Caki2 (cell line): ENCODE data around the gene ADD2. TPM values are rescaled to one million over a fixed set of nuclear protein-coding genes. Genes with fewer than 3 reads are reported as not detected.
"Not testable (repeated sequence)": the region's sequence is repeated elsewhere in the genome, so short reads cannot be mapped to it uniquely, and the experiment has no call there.

Experiments
- DNase-seq: peaks from one replicate; pipeline ENCODE4 v3.0.0-alpha.2; 2015; ENCODE audit warnings: low read depth
- in situ Hi-C: cut with HindIII; loops from 2 replicates; pipeline ENCODE4 v1.10.0; 2016; ENCODE audit warnings: low sequenced_read_pairs, low pct_unique_long_range_greater_than_20kb, mixed read lengths
- total RNA-seq: library from RNA; depleted of rRNA; stranded (reverse); fragments of >200 nt; shearing (Covaris generic); gene quantifications from 2 replicates; pipeline ENCODE4 v1.2.3, GENCODE V29; 2014; ENCODE audit warnings: low replicate concordance

ADD2 gene
- total RNA-seq, 1 experiment from 2014 or later, result 3.8 TPM

GRCh38 chr2:70668432-70668831 is 99.6 kb downstream of the ADD2 start:
- in situ Hi-C loops, result no loop called here
- DNase-seq, result no peak

DNA sequence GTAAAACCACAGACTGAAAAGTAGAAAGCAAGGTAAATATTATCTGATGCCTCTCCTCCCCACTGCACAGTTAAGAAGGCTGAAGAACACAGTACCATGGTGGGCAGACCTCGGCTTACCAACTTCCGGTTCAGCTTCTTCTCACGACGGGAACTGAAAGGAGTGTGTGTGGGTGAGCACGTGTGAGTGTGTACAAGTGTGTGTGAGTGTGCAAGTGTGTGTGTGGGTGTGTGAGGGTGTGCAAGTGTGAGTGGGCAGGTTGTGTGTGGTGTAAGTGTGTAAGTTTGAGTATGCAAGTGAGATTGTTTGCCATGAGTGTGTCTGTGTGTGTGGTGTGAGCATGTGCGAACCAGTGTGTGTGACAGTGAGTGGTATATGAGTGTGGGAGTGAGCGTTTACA is 103.5 kb downstream of the ADD2 start:
- in situ Hi-C loops, result no loop called here
- no peak for DNase-seq

GRCh38 chr2:70663411-70663810 is 104.6 kb downstream of the ADD2 start:
- DNase-seq, result no peak
- in situ Hi-C loops, result no loop called here

GRCh38 chr2:70659551-70659950 is 108.4 kb downstream of the ADD2 start:
- no peak for DNase-seq
- in situ Hi-C loops, result no loop called here

GRCh38 chr2:70658476-70658875 is 109.5 kb downstream of the ADD2 start:
- in situ Hi-C loops, result no loop called here
- DNase-seq, result no peak

- in situ Hi-C loops, result no loop called here
- DNase-seq, result no peak
These were observed 110.8 kb downstream of the ADD2 start for GRCh38 chr2:70657246-70657645.

DNA sequence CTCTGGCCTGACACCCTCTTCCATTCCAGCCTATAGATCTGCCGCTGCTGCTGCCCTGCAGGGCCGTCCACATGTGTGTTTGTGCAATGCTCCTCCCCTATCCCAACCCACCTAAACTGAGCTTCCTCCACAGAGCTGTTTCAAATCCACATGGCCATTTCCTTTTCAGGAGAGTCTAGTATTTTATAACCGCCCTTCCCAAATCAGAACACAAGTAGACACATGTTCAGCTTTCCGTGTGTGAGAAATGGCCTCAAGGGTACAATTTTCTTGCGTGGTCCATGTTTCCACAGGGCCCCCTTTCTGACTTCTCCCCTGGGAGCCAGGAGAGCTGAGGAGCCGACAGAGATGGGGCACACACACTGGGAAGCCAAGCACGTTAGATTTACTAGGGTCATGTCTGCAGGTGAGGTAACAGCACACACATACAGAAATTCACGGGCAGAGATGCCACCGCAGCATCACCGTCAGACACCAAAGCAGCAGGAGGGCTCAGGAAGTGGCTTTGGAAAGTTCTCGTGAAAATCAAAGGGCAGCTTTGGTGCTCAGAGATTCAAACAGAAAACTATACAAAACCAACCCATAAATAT is 111.5 kb downstream of the ADD2 start:
- no peak for DNase-seq
- in situ Hi-C loops, result no loop called here

- in situ Hi-C loops, result no loop called here
- no peak for DNase-seq
These were observed 112.2 kb downstream of the ADD2 start for GRCh38 chr2:70655786-70656185.

- DNase-seq, in situ Hi-C loops: not testable (repeated sequence)
These were observed 112.8 kb downstream of the ADD2 start for GRCh38 chr2:70655211-70655610.

DNA sequence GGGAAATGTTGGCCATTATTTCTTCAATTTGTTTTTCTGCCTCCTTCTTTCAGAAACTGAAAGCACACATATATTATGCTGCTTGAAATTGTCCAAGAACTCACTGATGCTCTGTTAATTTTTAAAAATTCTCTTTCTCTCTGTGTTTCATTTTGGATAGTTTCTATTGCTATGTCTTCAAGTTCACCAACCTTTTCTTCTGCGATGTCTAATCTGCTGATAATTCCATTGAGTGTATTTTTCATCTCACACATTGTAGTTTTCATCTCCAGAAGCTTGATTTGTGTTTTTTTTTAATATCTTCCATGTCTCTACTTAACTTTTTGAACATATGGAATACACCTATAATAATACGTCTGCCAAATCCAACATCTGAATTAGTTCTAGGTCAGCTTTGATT is 116.3 kb downstream of the ADD2 start:
- no peak for DNase-seq
- in situ Hi-C loops, result no loop called here

GRCh38 chr2:70651014-70651413 is 117.0 kb downstream of the ADD2 start:
- no peak for DNase-seq
- in situ Hi-C loops, result no loop called here

DNA sequence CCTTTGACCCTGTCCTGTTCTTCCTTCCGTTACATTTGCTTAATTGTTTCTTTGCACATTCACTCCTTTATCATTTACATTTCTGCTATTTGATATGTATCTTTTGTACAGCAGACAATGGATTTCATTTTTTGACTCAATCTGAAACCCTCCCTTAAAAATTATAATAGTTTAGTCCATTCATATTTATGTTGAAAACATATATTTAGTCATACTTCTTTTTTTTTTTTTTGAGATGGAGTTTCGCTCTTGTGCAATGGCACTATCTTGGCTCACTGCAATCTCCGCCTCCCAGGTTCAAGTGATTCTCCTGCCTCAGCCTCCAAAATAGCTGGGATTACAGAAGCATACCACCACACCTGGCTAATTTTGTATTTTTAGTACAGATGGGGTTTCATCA is 119.0 kb downstream of the ADD2 start:
- in situ Hi-C loops, result no loop called here
- no peak for DNase-seq

GRCh38 chr2:70647873-70648481 is 120.0 kb downstream of the ADD2 start:
- DNase-seq, result peak; percentile 69
- in situ Hi-C loops, result no loop called here

GRCh38 chr2:70646420-70646818 is 121.6 kb downstream of the ADD2 start:
- in situ Hi-C loops, result no loop called here

GRCh38 chr2:70645733-70646419 is 122.1 kb downstream of the ADD2 start:
- DNase-seq, result no peak

More at GRCh38 chr2:70646420-70646818, 121.6 kb downstream of the ADD2 start:
- DNase-seq, result no peak

GRCh38 chr2:70643715-70644114 is 124.3 kb downstream of the ADD2 start:
- in situ Hi-C loops, result no loop called here

More at GRCh38 chr2:70645733-70646419, 122.1 kb downstream of the ADD2 start:
- in situ Hi-C loops, result no loop called here

GRCh38 chr2:70641263-70641784 is 126.7 kb downstream of the ADD2 start:
- DNase-seq, result no peak
- in situ Hi-C loops, result no loop called here

More at GRCh38 chr2:70643715-70644114, 124.3 kb downstream of the ADD2 start:
- no peak for DNase-seq

DNA sequence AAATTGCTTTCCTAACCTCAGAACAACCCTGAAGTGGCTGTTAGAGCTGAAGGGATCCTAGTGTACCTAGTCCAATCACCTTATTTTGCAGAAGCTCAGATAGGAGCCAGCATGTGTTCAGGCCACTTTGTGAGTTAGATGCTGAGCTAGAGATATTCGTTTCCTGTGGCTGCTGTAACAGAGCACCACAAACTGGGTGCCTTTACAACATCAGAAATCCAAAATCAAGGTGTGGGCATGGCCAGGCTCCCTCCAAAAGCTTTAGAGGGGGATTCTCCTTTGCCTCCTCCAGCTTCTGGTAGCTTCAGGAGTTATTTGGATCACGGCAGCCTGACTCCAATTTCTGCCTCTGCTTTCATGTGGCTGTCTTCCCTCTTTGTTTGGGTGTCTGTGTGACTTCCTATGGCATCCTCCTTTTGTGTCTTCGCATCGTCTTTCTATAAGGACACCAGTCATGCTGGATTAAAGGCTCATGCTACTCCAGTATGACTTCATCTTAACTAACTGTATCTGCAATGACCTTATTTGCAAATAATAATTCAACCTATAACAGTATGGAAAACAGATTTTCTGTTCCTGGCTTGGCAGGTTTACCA is 128.1 kb downstream of the ADD2 start:
- no peak for DNase-seq
- in situ Hi-C loops, result no loop called here

- DNase-seq, result no peak
- in situ Hi-C loops, result no loop called here
These were observed 129.4 kb downstream of the ADD2 start for GRCh38 chr2:70638561-70638960.
